Stomach (tissue), 9 donors: ENCODE results near the gene ERMARD. TPM values are rescaled to one million over a fixed set of nuclear protein-coding genes. Genes with fewer than 3 reads are reported as not detected.

ENCODE experiments used
- DNase-seq, 2 donors: peaks; one replicate each; pipeline versions ENCODE4 v3.0.0 to v3.0.0-alpha.2; 2013 to 2019
- H3K27ac ChIP-seq, 5 donors: fragments of 200-600 bp in 4 of 5; sonication (generic) in 4 of 5; one replicate each; pipeline ENCODE4 v1.5.1; 2013 to 2019; ENCODE audit warnings: mild to moderate bottlenecking in 1 of 5, moderate library complexity in 1 of 5
- H3K27me3 ChIP-seq, 3 donors: fragments of 200-600 bp; sonication (generic); one replicate each; pipeline ENCODE4 v1.5.1; 2017 to 2019; ENCODE audit warnings: mixed run types in 1 of 3
- H3K36me3 ChIP-seq, 4 donors: fragments of 200-600 bp; sonication (generic); 1 replicate in 3 of 4; 2 replicates in 1 of 4; pipeline ENCODE4 v1.5.1; 2016 to 2019
- H3K4me1 ChIP-seq, 4 donors: fragments of 200-600 bp; sonication (generic); one replicate each; pipeline ENCODE4 v1.5.1; 2016 to 2019
- H3K4me3 ChIP-seq, 4 donors: fragments of 200-600 bp; sonication (generic) in 3 of 4; one replicate each; pipeline ENCODE4 v1.5.1; 2016 to 2019; ENCODE audit warnings: mild to moderate bottlenecking in 1 of 4
- H3K9me3 ChIP-seq, 4 donors: fragments of 200-600 bp; sonication (generic); one replicate each; pipeline ENCODE4 v1.5.1; 2016 to 2019
- CTCF ChIP-seq, 7 experiments: fragments of 450-650 bp in 4 of 7; fragments of 200-600 bp in 3 of 7; sonication (generic) in 3 of 7; IDR thresholded peaks; one replicate each; pipeline ENCODE4 v1.5.1; 2016 to 2019; ENCODE audit warnings: antibody characterized with exemption in 7 of 7, control low read depth in 2 of 7, mild to moderate bottlenecking in 1 of 7
- EP300 ChIP-seq: sonication (generic); formaldehyde crosslinking; IDR thresholded peaks from one replicate; pipeline ENCODE4 v1.6.1; 2017; ENCODE audit warnings: antibody characterized with exemption
- POLR2A ChIP-seq, 4 donors: fragments of 450-650 bp; IDR thresholded peaks; one replicate each; pipeline ENCODE4 v1.6.1; 2016; ENCODE audit warnings: antibody characterized with exemption in 4 of 4, control low read depth in 2 of 4, mild to moderate bottlenecking in 1 of 4, moderate library complexity in 1 of 4
- POLR2AphosphoS5 ChIP-seq, 3 donors: sonication (generic); formaldehyde crosslinking; IDR thresholded peaks; one replicate each; pipeline ENCODE4 v1.6.1; 2016; ENCODE audit warnings: antibody characterized with exemption in 3 of 3
- WGBS, 5 donors: extraction: QIAGEN DNeasy Blood & Tissue Kit in 3 of 5; methylation state at CpG; one replicate each; pipeline versions ENCODE4 v1.1.5 to v1.1.7; 2013 to 2018; 5-methylcytosine and 5-hydroxymethylcytosine counted together
- intact Hi-C: fragments of 100-400 bp; cut with DNase I; formaldehyde crosslinking; loops from one replicate; pipeline ENCODE4 v1.15.1; 2023; ENCODE audit warnings: low total_unique reads
- polyA plus RNA-seq, 3 donors: library from polyadenylated mRNA; stranded (reverse); fragments of 200-250 nt; gene quantifications; one replicate each; pipeline ENCODE4 v1.2.3, GENCODE V29; 2013
- total RNA-seq, 5 donors: library from RNA; depleted of rRNA; stranded (reverse); fragments of >200 nt; gene quantifications; one replicate each; pipeline versions ENCODE4 v1.1.0 to v1.2.3, GENCODE V29; 2014 to 2016
- donor health status: healthy with polysubstance abuse.
- donor health status: Bipolar disorder and iron deficiency.
- donor health status: healthy.

ERMARD gene
- total and polyA plus RNA-seq, 8 donors = 4.1 to 84.5 (median 20.8) TPM

DNA sequence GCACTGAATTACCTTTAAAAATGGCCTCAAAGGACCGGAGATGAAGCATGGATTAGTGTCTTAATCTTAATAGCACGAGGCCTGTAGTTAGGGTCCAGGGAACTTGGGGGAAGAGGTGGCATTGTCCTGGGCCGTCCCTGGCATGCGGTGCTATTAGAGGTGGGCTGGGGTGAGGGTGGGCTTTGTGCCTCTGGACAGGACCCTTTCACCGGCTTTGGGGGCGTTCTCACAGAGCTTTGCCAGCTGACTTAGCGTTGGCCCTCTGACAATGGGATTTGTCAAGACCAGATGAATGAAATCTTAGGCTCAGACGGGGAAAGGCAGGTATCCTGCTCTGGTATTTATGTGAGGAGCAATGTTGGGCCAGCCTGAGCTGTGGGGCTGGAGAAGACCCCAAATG is 59.6 kb downstream of the ERMARD start:
- no peak overlapping the region for H3K27ac ChIP-seq
- H3K9me3 ChIP-seq = peaks cover 0 to 4% (median 2%) of the 10 kb centered on the region in 4 donors
- intact Hi-C loops = no loop called here
- peaks cover 0 to 8% (median 0%) of the 10 kb centered on the region in 3 donors for H3K27me3 ChIP-seq
- DNase-seq = no peak
- H3K4me1 ChIP-seq = peaks cover 0 to 7% (median 0%) of the 10 kb centered on the region in 4 donors
- no peak overlapping the region for H3K4me3 ChIP-seq
- no peak for TF ChIP-seq POLR2AphosphoS5 (IDR thresholded peaks at IDR 0.05)
- TF ChIP-seq EP300 = no peak
- TF ChIP-seq CTCF (IDR thresholded peaks at IDR 0.05) = no peak
- no peak for TF ChIP-seq POLR2A (IDR thresholded peaks at IDR 0.05)
- WGBS, 5 donors = 84 to 96% (median 87%) methylated on average over 8 of the region's 8 CpGs
- H3K36me3 ChIP-seq = no peaks in the 10 kb centered on the region

DNA sequence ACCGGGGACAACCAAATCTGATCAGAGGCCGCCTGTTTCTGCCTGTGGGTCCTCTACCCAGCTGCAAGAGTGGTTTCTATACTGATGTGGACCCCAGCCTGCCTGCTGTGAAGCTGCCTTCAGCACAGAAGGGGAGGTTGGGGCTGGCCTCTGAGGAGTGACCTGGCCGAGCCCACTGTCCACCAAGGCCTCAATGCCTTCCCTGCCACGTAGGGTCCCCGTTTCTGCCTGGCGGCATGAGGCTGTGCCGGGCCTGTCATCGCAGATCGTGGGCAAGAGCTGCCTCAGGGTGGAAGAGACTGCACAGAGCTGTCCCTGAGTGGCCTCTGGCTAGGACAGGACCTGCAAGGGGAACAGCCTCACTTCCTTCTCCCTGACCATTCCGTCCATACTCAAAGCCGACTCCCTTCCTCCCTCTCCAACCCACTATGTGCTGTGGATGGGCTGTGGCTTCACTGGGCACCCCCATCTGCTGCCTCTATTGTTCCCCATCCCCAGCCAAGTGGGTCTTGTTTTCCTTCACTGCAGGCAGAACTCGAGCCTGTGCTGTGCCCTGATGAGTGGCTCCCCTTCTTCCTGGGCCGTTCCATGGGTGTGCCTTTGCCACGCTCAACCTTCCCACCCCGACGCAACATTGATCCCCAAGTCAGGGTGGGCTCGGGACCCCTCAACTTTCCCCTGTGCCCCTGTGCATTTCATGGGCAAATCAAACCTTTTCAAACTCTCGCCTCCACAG is 60.3 kb downstream of the ERMARD start:
- 83 to 90% (median 87%) methylated on average over 18 of the region's 18 CpGs for whole genome bisulfite sequencing, 5 donors
- intact Hi-C loops = no loop called here
- peaks cover 0 to 7% (median 0%) of the 10 kb centered on the region in 4 donors for H3K4me1 ChIP-seq
- TF ChIP-seq POLR2AphosphoS5 (IDR thresholded peaks at IDR 0.05) (no peak), CTCF (IDR thresholded peaks at IDR 0.05) (no peak), POLR2A (IDR thresholded peaks at IDR 0.05) (no peak), EP300 (no peak)
- no peaks in the 10 kb centered on the region for H3K36me3 ChIP-seq
- H3K27ac ChIP-seq = no peak overlapping the region
- H3K27me3 ChIP-seq = peaks cover 0 to 2% (median 0%) of the 10 kb centered on the region in 3 donors
- peaks cover 0 to 6% (median 3%) of the 10 kb centered on the region in 4 donors for H3K9me3 ChIP-seq
- H3K4me3 ChIP-seq = no peak overlapping the region
- no peak for DNase-seq

DNA sequence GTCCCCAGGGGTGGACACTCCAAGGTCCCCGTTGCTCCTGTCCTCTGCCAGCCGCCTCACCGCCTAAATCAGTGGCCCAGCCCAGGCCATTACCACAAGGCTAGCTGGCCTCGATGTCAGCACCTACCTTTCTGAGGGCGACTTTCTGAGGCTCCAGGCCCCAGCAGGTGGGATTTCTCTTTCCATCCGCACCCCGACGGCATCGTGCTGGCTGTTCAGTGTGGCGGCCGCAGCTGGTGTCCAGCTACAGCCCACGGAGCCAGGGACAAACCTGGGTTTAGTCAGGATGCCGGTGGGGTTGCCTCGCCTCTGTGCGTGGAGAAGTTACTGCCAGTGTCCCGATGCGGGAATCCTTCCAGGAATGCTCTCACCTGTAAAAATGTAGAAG is 60.8 kb downstream of the ERMARD start:
- H3K9me3 ChIP-seq = peaks cover 0 to 6% (median 3%) of the 10 kb centered on the region in 4 donors
- intact Hi-C loops = no loop called here
- H3K27ac ChIP-seq = no peak overlapping the region
- no peaks in the 10 kb centered on the region for H3K36me3 ChIP-seq
- peaks cover 0 to 7% (median 0%) of the 10 kb centered on the region in 4 donors for H3K4me1 ChIP-seq
- no peak overlapping the region for H3K4me3 ChIP-seq
- no peaks in the 10 kb centered on the region for H3K27me3 ChIP-seq
- TF ChIP-seq POLR2AphosphoS5 (IDR thresholded peaks at IDR 0.05) = no peak
- no peak for TF ChIP-seq POLR2A (IDR thresholded peaks at IDR 0.05)
- TF ChIP-seq EP300 = no peak
- TF ChIP-seq CTCF (IDR thresholded peaks at IDR 0.05) = no peak
- no peak for DNase-seq
- WGBS, 5 donors = 88 to 94% (median 93%) methylated on average over 17 of the region's 17 CpGs

DNA sequence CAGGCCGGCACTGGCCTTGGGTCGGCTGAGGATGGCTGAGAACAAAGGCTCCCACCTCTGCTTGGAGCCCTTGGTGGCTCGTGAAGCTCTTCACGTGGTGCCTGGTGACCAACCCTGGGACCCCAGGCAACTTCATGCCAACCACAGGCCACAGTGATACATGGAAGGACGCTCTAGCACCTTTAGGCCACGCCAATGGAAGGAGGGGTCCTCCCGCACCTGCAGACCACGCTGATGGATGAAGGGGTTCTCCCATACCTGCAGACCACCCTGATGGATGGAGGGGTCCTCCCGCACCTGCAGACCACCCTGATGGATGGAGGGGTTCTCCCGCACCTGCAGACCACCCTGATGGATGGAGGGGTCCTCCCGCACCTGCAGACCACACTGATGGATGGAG is 62.5 kb downstream of the ERMARD start:
- intact Hi-C loops = no loop called here
- H3K27me3 ChIP-seq = no peaks in the 10 kb centered on the region
- no peak overlapping the region for H3K27ac ChIP-seq
- no peak overlapping the region for H3K4me3 ChIP-seq
- peaks cover 0 to 6% (median 3%) of the 10 kb centered on the region in 4 donors for H3K9me3 ChIP-seq
- no peak for TF ChIP-seq CTCF (IDR thresholded peaks at IDR 0.05)
- TF ChIP-seq POLR2AphosphoS5 (IDR thresholded peaks at IDR 0.05) = no peak
- TF ChIP-seq POLR2A (IDR thresholded peaks at IDR 0.05) = no peak
- no peak for TF ChIP-seq EP300
- DNase-seq = no peak
- no peaks in the 10 kb centered on the region for H3K36me3 ChIP-seq
- 84 to 95% (median 91%) methylated on average over 10 to 11 of the region's 11 CpGs for WGBS, 5 donors
- H3K4me1 ChIP-seq = peaks cover 0 to 7% (median 0%) of the 10 kb centered on the region in 4 donors
